Mesendoderm (in vitro differentiated cells): ENCODE results near the gene AMDHD2.
"Not testable (repeated sequence)": the region's sequence is repeated elsewhere in the genome, so short reads cannot be mapped to it uniquely, and the experiment has no call there.

Experiments used
- DNase-seq: peaks from one replicate; pipeline ENCODE4 v3.0.0; 2013
- H2AK5ac ChIP-seq: 2 replicates; pipeline ENCODE4 v1.6.1; 2013; ENCODE audit warnings: low read length, inconsistent platforms
- H2BK120ac ChIP-seq: 2 replicates; pipeline ENCODE4 v1.6.1; 2013; ENCODE audit warnings: low read depth, mild to moderate bottlenecking, low read length, moderate library complexity, mixed read lengths
- H2BK15ac ChIP-seq: replicated peaks from 2 replicates; pipeline ENCODE4 v1.6.1; 2013; ENCODE audit warnings: low read depth, mild to moderate bottlenecking, moderate library complexity
- H2BK5ac ChIP-seq: 2 replicates; pipeline ENCODE4 v1.6.1; 2013; ENCODE audit warnings: low read length, inconsistent platforms
- H3K18ac ChIP-seq: 2 replicates; pipeline ENCODE4 v1.6.1; 2013; ENCODE audit warnings: mild to moderate bottlenecking, low read length, mixed read lengths
- H3K23ac ChIP-seq: one replicate; pipeline ENCODE4 v1.6.1; 2013; ENCODE audit warnings: low read length
- H3K27ac ChIP-seq: 2 replicates; pipeline ENCODE4 v1.5.1; 2013; ENCODE audit warnings: low read depth, mild to moderate bottlenecking, inconsistent platforms, low read length, moderate library complexity
- H3K27me3 ChIP-seq: 2 replicates; pipeline ENCODE4 v1.6.1; 2013; ENCODE audit warnings: low read length, control low read depth, mild to moderate bottlenecking, inconsistent platforms; ENCODE audit not compliant: insufficient read depth, poor library complexity
- H3K36me3 ChIP-seq: 2 replicates; pipeline ENCODE4 v1.6.1; 2013; ENCODE audit warnings: low read length, inconsistent platforms; ENCODE audit not compliant: control insufficient read depth, insufficient read depth
- H3K4ac ChIP-seq: one replicate; pipeline ENCODE4 v1.6.1; 2013; ENCODE audit warnings: low read depth, mild to moderate bottlenecking, low read length, moderate library complexity
- H3K4me1 ChIP-seq: 2 replicates; pipeline ENCODE4 v1.6.1; 2013; ENCODE audit warnings: low read depth, low read length, inconsistent platforms; ENCODE audit not compliant: control insufficient read depth
- H3K4me2 ChIP-seq: 2 replicates; pipeline ENCODE4 v1.6.1; 2013; ENCODE audit warnings: low read length
- H3K4me3 ChIP-seq: 2 replicates; pipeline ENCODE4 v1.5.1; 2013; ENCODE audit warnings: mild to moderate bottlenecking, low read length
- H3K56ac ChIP-seq: one replicate; pipeline ENCODE4 v1.6.1; 2013; ENCODE audit warnings: low read length
- H3K79me1 ChIP-seq: 2 replicates; pipeline ENCODE4 v1.6.1; 2013; ENCODE audit warnings: low read length, inconsistent platforms
- H3K79me2 ChIP-seq: 2 replicates; pipeline ENCODE4 v1.6.1; 2013; ENCODE audit warnings: mild to moderate bottlenecking, low read length; ENCODE audit not compliant: control insufficient read depth, insufficient read depth
- H3K9ac ChIP-seq: 2 replicates; pipeline ENCODE4 v1.6.1; 2013; ENCODE audit warnings: low read length, inconsistent platforms
- H4K5ac ChIP-seq: one replicate; pipeline ENCODE4 v1.6.1; 2013; ENCODE audit warnings: low read length
- H4K8ac ChIP-seq: one replicate; pipeline ENCODE4 v1.6.1; 2013; ENCODE audit warnings: low read depth, mild to moderate bottlenecking, control low read depth, low read length, moderate library complexity
- WGBS: extraction: QIAGEN DNeasy Blood & Tissue Kit; methylation state at CpG from one replicate; pipeline ENCODE4 v1.1.7; 2013; ENCODE audit warnings: low lambda C conversion rate, missing lambda C conversion rate; ENCODE audit not compliant: insufficient coverage; ENCODE audit errors: extremely low coverage; 5-methylcytosine and 5-hydroxymethylcytosine counted together

The AMDHD2 gene

DNA sequence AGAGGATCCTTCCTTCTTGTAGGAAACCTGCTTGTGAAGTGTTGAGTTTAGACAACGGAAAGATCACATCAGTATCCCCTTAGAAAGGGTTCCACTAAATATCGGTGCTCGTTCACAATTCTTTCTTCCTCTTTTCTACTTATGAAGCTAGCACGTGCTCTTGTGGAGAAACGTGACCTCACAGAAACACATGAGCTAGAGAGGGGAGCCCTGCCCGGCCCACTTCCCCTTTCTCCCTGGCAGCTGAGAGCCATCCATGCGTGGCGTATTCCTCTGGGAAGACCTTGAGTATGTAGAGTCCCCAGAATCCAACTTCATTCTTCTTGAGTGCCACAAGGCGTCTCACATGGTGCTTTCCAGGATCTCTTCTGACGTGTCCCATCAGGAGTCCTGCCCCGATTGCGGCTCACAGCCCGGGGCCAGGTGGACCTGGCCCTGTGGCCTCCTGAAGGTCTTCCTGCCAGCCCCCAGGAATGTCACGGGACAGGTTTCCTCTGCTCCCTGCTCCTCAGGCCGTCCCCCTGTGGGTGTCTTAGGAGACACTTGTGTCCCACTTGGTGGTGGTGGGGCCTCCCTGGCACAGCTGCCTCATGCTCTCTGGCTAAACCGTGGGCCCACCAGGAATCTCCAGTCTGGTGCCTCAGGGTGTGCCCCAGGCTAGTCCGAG, 40.1 kb downstream of the AMDHD2 start:
- not testable (repeated sequence) for H3K18ac ChIP-seq, H3K9ac ChIP-seq, H3K23ac ChIP-seq, H4K5ac ChIP-seq, H3K4ac ChIP-seq, H2BK5ac ChIP-seq, H3K27me3 ChIP-seq, H3K27ac ChIP-seq, H2BK15ac ChIP-seq, H3K56ac ChIP-seq, H4K8ac ChIP-seq, H3K79me1 ChIP-seq, H3K36me3 ChIP-seq, H3K4me1 ChIP-seq, H2AK5ac ChIP-seq, H3K79me2 ChIP-seq, H2BK120ac ChIP-seq, H3K4me3 ChIP-seq, H3K4me2 ChIP-seq, DNase-seq
- no CpG with 5 or more reads among the region's 17 CpGs for WGBS

DNA sequence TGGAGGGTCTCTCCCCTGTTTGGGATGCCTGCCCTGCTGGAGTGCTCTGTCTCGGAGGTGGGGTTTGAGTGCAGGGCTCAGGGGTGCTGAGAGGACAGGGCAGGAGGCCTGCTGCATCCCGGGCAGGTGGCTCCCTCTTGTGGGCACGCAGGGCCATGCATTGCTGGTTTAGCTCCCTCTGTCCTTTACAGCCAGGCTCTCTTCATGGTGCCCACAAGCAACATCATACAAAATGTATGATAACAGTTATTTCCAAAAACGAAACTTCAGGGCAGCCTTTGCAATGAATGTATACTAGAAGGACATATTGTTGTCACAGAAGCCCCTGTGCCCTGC, 40.6 kb downstream of the AMDHD2 start:
- not testable (repeated sequence) for H2BK15ac ChIP-seq, H3K4me3 ChIP-seq, H4K5ac ChIP-seq, H3K27ac ChIP-seq, DNase-seq, H3K79me1 ChIP-seq, H3K4me2 ChIP-seq, H2AK5ac ChIP-seq, H3K4me1 ChIP-seq, H3K79me2 ChIP-seq, H2BK120ac ChIP-seq, H2BK5ac ChIP-seq, H3K56ac ChIP-seq, H4K8ac ChIP-seq, H3K27me3 ChIP-seq, H3K36me3 ChIP-seq, H3K18ac ChIP-seq, H3K9ac ChIP-seq, H3K4ac ChIP-seq, H3K23ac ChIP-seq
- no CpG with 5 or more reads among the region's 4 CpGs for WGBS

DNA sequence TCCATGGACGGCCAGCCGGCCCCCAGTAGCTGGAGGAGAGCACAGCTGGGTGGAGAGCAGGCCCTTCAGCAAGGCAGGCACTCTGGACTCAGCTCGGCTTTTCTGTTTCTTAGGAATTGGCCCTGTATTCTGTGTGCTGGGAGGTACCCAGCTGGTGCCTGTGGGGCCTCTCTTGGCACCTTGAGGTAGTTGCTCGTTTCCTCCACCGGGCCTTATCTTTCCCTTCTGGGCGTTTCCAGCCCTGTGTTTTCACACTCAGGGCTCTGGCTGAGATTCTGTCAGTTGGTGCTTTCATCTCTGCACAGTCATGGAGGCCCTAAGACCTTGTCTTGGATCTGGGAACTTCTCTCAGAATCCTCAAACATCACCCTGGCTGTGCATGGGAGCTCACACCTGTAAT, 47.3 kb downstream of the AMDHD2 start:
- not testable (repeated sequence) for H3K18ac ChIP-seq, H2BK5ac ChIP-seq

DNA sequence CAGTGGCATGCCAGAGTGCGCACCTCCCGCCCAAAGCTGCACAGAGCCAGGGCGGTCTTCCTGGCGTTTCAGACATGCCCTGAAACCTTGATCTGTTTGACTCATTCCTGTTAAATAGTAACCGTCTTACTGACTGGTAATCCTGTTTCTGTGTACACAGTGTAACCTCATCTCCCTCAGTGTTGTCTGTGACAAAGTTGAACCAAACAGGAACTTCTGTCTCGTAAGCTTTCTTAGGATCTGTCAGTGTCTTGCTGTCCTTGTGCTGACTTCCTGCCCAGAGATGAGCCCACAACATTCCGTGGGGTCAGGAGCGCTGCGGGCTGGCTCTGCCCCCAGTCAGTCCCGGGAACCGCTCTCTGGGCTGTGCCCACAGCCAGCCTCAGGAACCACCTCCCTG, 48.4 kb downstream of the AMDHD2 start:
- H3K4me3 ChIP-seq, H3K4me2 ChIP-seq, H4K8ac ChIP-seq, H4K5ac ChIP-seq, H3K79me2 ChIP-seq, H3K23ac ChIP-seq, H3K56ac ChIP-seq, H2BK120ac ChIP-seq, H3K27me3 ChIP-seq, H3K27ac ChIP-seq, H3K18ac ChIP-seq, H3K79me1 ChIP-seq, H3K36me3 ChIP-seq, H2BK5ac ChIP-seq, H2AK5ac ChIP-seq, DNase-seq, H2BK15ac ChIP-seq, H3K4ac ChIP-seq, H3K4me1 ChIP-seq, H3K9ac ChIP-seq: not testable (repeated sequence)
- WGBS: no CpG with 5 or more reads among the region's 11 CpGs

More for the DNA sequence above, 47.3 kb downstream of the AMDHD2 start:
- not testable (repeated sequence) for H3K4me3 ChIP-seq, H3K9ac ChIP-seq, H3K27me3 ChIP-seq, H3K79me1 ChIP-seq, H4K5ac ChIP-seq, H2BK120ac ChIP-seq, H2AK5ac ChIP-seq, H3K4me1 ChIP-seq, H3K4me2 ChIP-seq, H3K56ac ChIP-seq, H3K36me3 ChIP-seq, H3K4ac ChIP-seq, H3K23ac ChIP-seq, H4K8ac ChIP-seq, DNase-seq, H2BK15ac ChIP-seq, H3K27ac ChIP-seq, H3K79me2 ChIP-seq
- WGBS: no CpG with 5 or more reads among the region's 6 CpGs

DNA sequence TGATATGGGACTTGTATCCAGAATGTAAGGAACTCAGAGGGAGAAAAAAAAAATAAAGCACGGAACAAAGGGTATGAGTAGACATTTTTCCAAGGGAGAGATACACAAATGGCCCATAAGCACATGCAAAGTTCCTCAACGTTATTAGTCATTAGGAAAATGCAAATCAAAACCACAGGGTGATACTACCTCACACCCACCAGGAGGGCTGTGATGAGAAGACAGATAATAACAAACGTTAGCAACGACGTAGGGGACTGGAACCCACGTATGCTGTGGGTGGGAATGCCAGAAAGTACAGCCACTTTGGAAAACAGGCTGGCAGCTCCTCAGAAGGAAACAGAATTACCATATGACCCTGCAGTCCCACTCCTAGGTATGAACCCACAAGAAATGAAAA, 52.5 kb downstream of the AMDHD2 start:
- H2BK15ac ChIP-seq, H3K18ac ChIP-seq, H3K23ac ChIP-seq, H3K79me2 ChIP-seq, H4K8ac ChIP-seq, H2AK5ac ChIP-seq, H3K56ac ChIP-seq, H2BK120ac ChIP-seq, DNase-seq, H3K4me1 ChIP-seq, H2BK5ac ChIP-seq, H3K27ac ChIP-seq, H3K4ac ChIP-seq, H4K5ac ChIP-seq, H3K9ac ChIP-seq, H3K79me1 ChIP-seq, H3K4me2 ChIP-seq, H3K4me3 ChIP-seq, H3K27me3 ChIP-seq, H3K36me3 ChIP-seq: not testable (repeated sequence)
- no CpG with 5 or more reads among the region's 6 CpGs for WGBS

DNA sequence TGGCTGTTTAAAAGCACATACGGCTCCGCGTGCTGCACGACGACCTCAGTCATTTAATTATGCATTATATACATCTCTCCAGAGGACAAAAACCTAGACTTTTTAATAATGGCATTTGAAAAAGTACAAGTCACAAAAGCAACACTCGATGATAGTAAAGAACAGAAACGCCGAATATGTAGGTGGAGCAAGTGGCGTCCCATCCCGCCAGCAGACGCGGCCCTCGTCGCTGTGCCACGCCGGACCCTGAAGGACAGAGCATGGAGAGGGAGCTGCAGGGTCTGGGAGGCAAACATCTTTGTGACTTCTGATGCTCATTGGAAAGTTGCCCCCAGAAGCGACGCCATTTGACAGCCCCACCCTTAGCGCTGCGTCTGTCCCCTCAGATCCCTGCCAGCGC, 55.7 kb downstream of the AMDHD2 start:
- H3K23ac ChIP-seq, H2BK5ac ChIP-seq, H2BK15ac ChIP-seq, DNase-seq, H3K79me2 ChIP-seq, H3K18ac ChIP-seq, H3K56ac ChIP-seq, H3K36me3 ChIP-seq, H3K9ac ChIP-seq, H4K8ac ChIP-seq, H2BK120ac ChIP-seq, H3K79me1 ChIP-seq, H3K4me2 ChIP-seq, H2AK5ac ChIP-seq, H3K4me1 ChIP-seq, H3K27me3 ChIP-seq, H4K5ac ChIP-seq, H3K4me3 ChIP-seq, H3K4ac ChIP-seq, H3K27ac ChIP-seq: not testable (repeated sequence)
- WGBS: no CpG with 5 or more reads among the region's 21 CpGs
